GM19035 (cell line): Measurements from ENCODE around the gene TCEA2.
"Not testable (repeated sequence)": the region's sequence is repeated elsewhere in the genome, so short reads cannot be mapped to it uniquely, and the experiment has no call there.

ENCODE experiments used
- ATAC-seq: cut with Tn5 transposase; IDR thresholded peaks from one replicate; pipeline ENCODE4 v1.9.1; 2021; ENCODE audit not compliant: unreplicated experiment

The TCEA2 gene

GRCh38 chr20:64106435-64106961, 43.5 kb downstream of the TCEA2 start:
- no peak for ATAC-seq

GRCh38 chr20:64106981-64107735, 44.2 kb downstream of the TCEA2 start, which contains the start of gene NPBWR2:
Gene NPBWR2 (minus strand): TSS chr20:64107565. CDS start chr20:64106831, 734 bp downstream.
- ATAC-seq: no peak

- no peak for ATAC-seq
These were observed 44.9 kb downstream of the TCEA2 start for GRCh38 chr20:64107736-64108457.

- no peak for ATAC-seq
These were observed 46.0 kb downstream of the TCEA2 start for GRCh38 chr20:64108731-64109681.

- ATAC-seq: no peak
These were observed 46.9 kb downstream of the TCEA2 start for GRCh38 chr20:64109831-64110391.

- ATAC-seq: no peak
These were observed 47.5 kb downstream of the TCEA2 start for GRCh38 chr20:64110411-64111068.

- no peak for ATAC-seq
These were observed 49.0 kb downstream of the TCEA2 start for GRCh38 chr20:64111841-64112641.

GRCh38 chr20:64112691-64113443, 49.9 kb downstream of the TCEA2 start:
- ATAC-seq: no peak

GRCh38 chr20:64113444-64113775, 50.4 kb downstream of the TCEA2 start:
- ATAC-seq: no peak

- ATAC-seq: no peak
These were observed 50.9 kb downstream of the TCEA2 start for GRCh38 chr20:64113796-64114355.

GRCh38 chr20:64114356-64114971, 51.5 kb downstream of the TCEA2 start:
- ATAC-seq: no peak

- no peak for ATAC-seq
These were observed 52.3 kb downstream of the TCEA2 start for GRCh38 chr20:64115171-64115911.

- no peak for ATAC-seq
These were observed 53.0 kb downstream of the TCEA2 start for GRCh38 chr20:64116016-64116415.

GRCh38 chr20:64116541-64117431, 53.8 kb downstream of the TCEA2 start:
- no peak for ATAC-seq

- ATAC-seq: not testable (repeated sequence)
These were observed 54.4 kb downstream of the TCEA2 start for GRCh38 chr20:64117432-64117777.

GRCh38 chr20:64119301-64119680, 56.3 kb downstream of the TCEA2 start:
- no peak for ATAC-seq
